Astrocyte (in vitro differentiated cells and primary cell): Measurements from ENCODE around the gene KRT71. TPM values are rescaled to one million over a fixed set of nuclear protein-coding genes. Genes with fewer than 3 reads are reported as not detected.
A peak's percentile ranks its signal among the peaks of the same experiment; 100 is the strongest.

Experiments
- DNase-seq: peaks from one replicate; pipeline ENCODE4 v3.0.0-alpha.2; 2010; ENCODE audit warnings: low read depth
- FAIRE-seq: peaks from 2 replicates; lab custom pipeline; 2011; peaks lifted over from hg19 to GRCh38; lab: Jason Lieb, UNC
- H2AFZ ChIP-seq: 2 replicates; pipeline ENCODE4 v1.6.0; 2012; ENCODE audit warnings: low read depth, low read length, inconsistent platforms
- H3K27ac ChIP-seq: 2 replicates; pipeline ENCODE4 v1.5.1; 2011; ENCODE audit warnings: low read depth, low read length, inconsistent platforms
- H3K27me3 ChIP-seq: 2 replicates; pipeline ENCODE4 v1.6.0; 2011; ENCODE audit warnings: low read length, inconsistent platforms; ENCODE audit not compliant: insufficient read depth
- H3K36me3 ChIP-seq: 2 replicates; pipeline ENCODE4 v1.5.1; 2011; ENCODE audit warnings: low read length, inconsistent platforms; ENCODE audit not compliant: insufficient read depth
- H3K4me1 ChIP-seq: 2 replicates; pipeline ENCODE4 v1.5.1; 2011; ENCODE audit warnings: low read length, inconsistent platforms; ENCODE audit not compliant: insufficient read depth
- H3K4me2 ChIP-seq: 2 replicates; pipeline ENCODE4 v1.6.0; 2012; ENCODE audit warnings: low read length, inconsistent platforms
- H3K4me3 ChIP-seq: 2 replicates; pipeline ENCODE4 v1.5.1; 2011; ENCODE audit warnings: low read depth, mild to moderate bottlenecking, low read length, inconsistent platforms; ENCODE audit not compliant: insufficient read depth
- H3K79me2 ChIP-seq: 2 replicates; pipeline ENCODE4 v1.6.0; 2012; ENCODE audit warnings: mild to moderate bottlenecking, low read length, inconsistent platforms; ENCODE audit not compliant: insufficient read depth
- H3K9ac ChIP-seq: 2 replicates; pipeline ENCODE4 v1.6.0; 2012; ENCODE audit warnings: mild to moderate bottlenecking, low read length, inconsistent platforms
- H3K9me3 ChIP-seq: 2 replicates; pipeline ENCODE4 v1.5.1; 2012; ENCODE audit warnings: low read depth, mild to moderate bottlenecking, low read length, inconsistent platforms; ENCODE audit not compliant: insufficient read depth
- H4K20me1 ChIP-seq: 2 replicates; pipeline ENCODE4 v1.6.0; 2012; ENCODE audit warnings: low read length, inconsistent platforms; ENCODE audit not compliant: insufficient read depth
- H3K27ac Mint-ChIP-seq: one replicate; pipeline ENCODE4 v1.8.0; 2021; ENCODE audit warnings: mild to moderate bottlenecking, mixed read lengths; ENCODE audit not compliant: unreplicated experiment
- H3K27me3 Mint-ChIP-seq: one replicate; pipeline ENCODE4 v1.8.0; 2021; ENCODE audit warnings: low read depth, mixed read lengths; ENCODE audit not compliant: unreplicated experiment
- H3K36me3 Mint-ChIP-seq: one replicate; pipeline ENCODE4 v1.8.0; 2021; ENCODE audit warnings: low read depth, mixed read lengths; ENCODE audit not compliant: unreplicated experiment
- H3K4me1 Mint-ChIP-seq: one replicate; pipeline ENCODE4 v1.8.0; 2021; ENCODE audit warnings: low read depth, mixed read lengths; ENCODE audit not compliant: unreplicated experiment
- H3K4me3 Mint-ChIP-seq: one replicate; pipeline ENCODE4 v1.8.0; 2021; ENCODE audit warnings: mild to moderate bottlenecking, moderate library complexity, mixed read lengths; ENCODE audit not compliant: unreplicated experiment
- H3K9me3 Mint-ChIP-seq: one replicate; pipeline ENCODE4 v1.8.0; 2021; ENCODE audit warnings: mild to moderate bottlenecking, mixed read lengths; ENCODE audit not compliant: unreplicated experiment
- CTCF ChIP-seq: IDR thresholded peaks from 2 replicates; pipeline ENCODE4 v1.5.1; 2011; ENCODE audit warnings: low read depth, mild to moderate bottlenecking, inconsistent platforms, low read length, moderate library complexity; ENCODE audit not compliant: insufficient read depth
- EZH2 ChIP-seq: IDR thresholded peaks from 2 replicates; pipeline ENCODE4 v1.6.1; 2012; ENCODE audit warnings: mild to moderate bottlenecking, low read length, inconsistent platforms; ENCODE audit not compliant: insufficient read depth
- total RNA-seq: library from RNA; stranded (reverse); gene quantifications from 2 replicates; pipeline ENCODE4 v1.2.1, GENCODE V29; 2021

KRT71 gene
- total RNA-seq, 1 donor from 2014 or later, result not detected

GRCh38 chr12:52522346-52523011 lies 30.5 kb downstream of the KRT71 start:
- no peak overlapping the region for H3K4me3 Mint-ChIP-seq
- peak; percentile 30 for DNase-seq

GRCh38 chr12:52521568-52522266 lies 31.2 kb downstream of the KRT71 start:
- peaks cover 20% of the 10 kb centered on the region for H3K27me3 ChIP-seq
- H3K9me3 ChIP-seq, result no peaks in the 10 kb centered on the region
- H3K4me1 ChIP-seq, result no peaks in the 10 kb centered on the region
- Mint-ChIP-seq H3K27ac (peak overlapping the region; percentile 47), H3K36me3 (peaks cover 7% of the 10 kb centered on the region), H3K9me3 (no peaks in the 10 kb centered on the region), H3K27me3 (peaks cover 63% of the 10 kb centered on the region), H3K4me3 (no peak overlapping the region), H3K4me1 (peaks cover 3% of the 10 kb centered on the region)
- H3K36me3 ChIP-seq, result no peaks in the 10 kb centered on the region
- FAIRE-seq (no peak), DNase-seq (peak; percentile 39)
- no peaks in the 10 kb centered on the region for H4K20me1 ChIP-seq
- H3K79me2 ChIP-seq, result no peaks in the 10 kb centered on the region
- TF ChIP-seq CTCF (no peak), EZH2 (no peak)
- H3K9ac ChIP-seq, result no peak overlapping the region
- H3K27ac ChIP-seq, result no peak overlapping the region
- H3K4me2 ChIP-seq, result no peak overlapping the region
- no peak overlapping the region for H2AFZ ChIP-seq
- H3K4me3 ChIP-seq, result no peak overlapping the region

More at GRCh38 chr12:52522346-52523011, 30.5 kb downstream of the KRT71 start:
- Histone ChIP-seq H3K79me2 (no peaks in the 10 kb centered on the region), H3K4me1 (no peaks in the 10 kb centered on the region), H3K27me3 (peaks cover 20% of the 10 kb centered on the region), H3K36me3 (no peaks in the 10 kb centered on the region), H3K9me3 (no peaks in the 10 kb centered on the region), H4K20me1 (no peaks in the 10 kb centered on the region), H2AFZ (no peak overlapping the region), H3K4me2 (no peak overlapping the region), H3K4me3 (no peak overlapping the region), H3K9ac (no peak overlapping the region), H3K27ac (no peak overlapping the region)
- Mint-ChIP-seq H3K36me3 (peaks cover 7% of the 10 kb centered on the region), H3K27ac (no peak overlapping the region), H3K27me3 (peaks cover 63% of the 10 kb centered on the region), H3K9me3 (no peaks in the 10 kb centered on the region), H3K4me1 (peaks cover 3% of the 10 kb centered on the region)
- TF ChIP-seq CTCF, result no peak
- no peak for TF ChIP-seq EZH2
- no peak for FAIRE-seq

- Histone ChIP-seq H3K4me2 (no peak overlapping the region), H3K27ac (no peak overlapping the region), H3K9me3 (no peaks in the 10 kb centered on the region), H3K9ac (no peak overlapping the region), H3K79me2 (no peaks in the 10 kb centered on the region), H4K20me1 (no peaks in the 10 kb centered on the region), H3K4me3 (no peak overlapping the region), H3K27me3 (peaks cover 20% of the 10 kb centered on the region), H3K4me1 (no peaks in the 10 kb centered on the region), H3K36me3 (no peaks in the 10 kb centered on the region), H2AFZ (no peak overlapping the region)
- Mint-ChIP-seq H3K4me1 (peaks cover 3% of the 10 kb centered on the region), H3K36me3 (peaks cover 5% of the 10 kb centered on the region), H3K4me3 (no peak overlapping the region), H3K27me3 (peaks cover 65% of the 10 kb centered on the region), H3K27ac (no peak overlapping the region), H3K9me3 (no peaks in the 10 kb centered on the region)
- TF ChIP-seq EZH2, result no peak
- TF ChIP-seq CTCF, result no peak
- FAIRE-seq (no peak), DNase-seq (peak; percentile 62)
These were observed 31.8 kb downstream of the KRT71 start for GRCh38 chr12:52521175-52521567.
